Measurements from ENCODE around the gene GRWD1. TPM values are rescaled to one million over a fixed set of nuclear protein-coding genes. Genes with fewer than 3 reads are reported as not detected.

GRWD1 gene
- total and polyA plus RNA-seq, 2 of the 13 experiments (the other 11 are each of a cell fraction or from before 2014, with no cell fraction given): 10.8 to 46.6 TPM

GRCh38 chr19:48445606-48446481 is at the start of gene GRWD1 (continued):
- TF ChIP-seq MEIS2 (CRISPR knock-in tag; IDR thresholded peaks at IDR 0.05) (0 out of 2 replicates have a peak, but pooled peaks have one; percentile 70), AFF4 (CRISPR knock-in tag; IDR thresholded peaks at IDR 0.05) (0 out of 2 replicates have a peak, but pooled peaks have one; percentile 28), ZNF180 (CRISPR knock-in tag; IDR thresholded peaks at IDR 0.05; ENCODE audit: borderline replicate concordance, low read depth) (no peak), IKZF5 (CRISPR knock-in tag; IDR thresholded peaks at IDR 0.05) (peak; percentile 61), RXRB (CRISPR knock-in tag; IDR thresholded peaks at IDR 0.05; ENCODE audit: borderline replicate concordance) (no peak), SP4 (CRISPR knock-in tag; IDR thresholded peaks at IDR 0.05) (0 out of 2 replicates have a peak, but pooled peaks have one; percentile 3), CREM (IDR thresholded peaks at IDR 0.05) (peak; percentile 95), CREM (CRISPR knock-in tag; IDR thresholded peaks at IDR 0.05) (peak; percentile 38; the same call in 1 of the 2 replicates), ZNF260 (CRISPR knock-in tag; IDR thresholded peaks at IDR 0.05; ENCODE audit: borderline replicate concordance, low read depth) (no peak), HNF4G (IDR thresholded peaks at IDR 0.05; ENCODE audit: borderline replicate concordance, low read depth, low read length) (no peak), HNF4G (CRISPR knock-in tag; IDR thresholded peaks at IDR 0.05; ENCODE audit: borderline replicate concordance, low read depth) (no peak), EEA1 (CRISPR knock-in tag; IDR thresholded peaks at IDR 0.05; ENCODE audit: borderline replicate concordance) (peak; percentile 65; the same call in 1 of the 2 replicates), CBFB (CRISPR knock-in tag; IDR thresholded peaks at IDR 0.05) (peak; percentile 32), HMGXB3 (CRISPR knock-in tag; IDR thresholded peaks at IDR 0.05; ENCODE audit: borderline replicate concordance) (peak; percentile 35; the same call in 1 of the 2 replicates), THAP11 (CRISPR knock-in tag; IDR thresholded peaks at IDR 0.05) (peak; percentile 99), ZNF383 (CRISPR knock-in tag; IDR thresholded peaks at IDR 0.05; ENCODE audit: borderline replicate concordance) (no peak), CSRNP1 (CRISPR knock-in tag; IDR thresholded peaks at IDR 0.05) (peak; percentile 80; the same call in 1 of the 2 replicates)

Data from HepG2 (cell line).